GM12872 (cell line): ENCODE data around the gene ABCC5.

ENCODE experiments used
- TF ChIP-seq, protein P1 (sequence below): IDR thresholded peaks from 3 replicates; pipeline ENCODE4 v1.5.1; 2011; ENCODE audit warnings: low read depth, mild to moderate bottlenecking, low read length, moderate library complexity; ENCODE audit not compliant: insufficient read depth

Gene ABCC5

DNA sequence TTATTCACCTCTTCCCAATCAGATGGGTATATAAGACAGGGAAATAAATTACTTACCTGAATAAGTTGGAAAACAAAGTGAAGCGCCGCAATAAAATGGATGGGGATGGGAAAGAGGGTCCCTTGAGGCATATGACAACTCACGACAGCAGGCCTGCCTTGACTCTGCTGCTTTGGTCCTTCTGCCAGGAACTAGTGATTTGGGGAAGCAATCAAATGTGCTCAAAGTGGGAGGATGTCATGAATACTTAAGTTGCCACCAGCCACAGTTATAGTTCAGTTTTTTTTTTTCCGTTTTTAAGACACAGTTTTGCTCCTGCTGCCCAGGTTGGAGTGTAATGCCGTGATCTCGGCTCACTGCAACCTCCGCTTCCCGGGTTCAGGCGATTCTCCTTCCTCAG, 137.6 kb downstream of the ABCC5 start:
- TF ChIP-seq, protein P1, sequence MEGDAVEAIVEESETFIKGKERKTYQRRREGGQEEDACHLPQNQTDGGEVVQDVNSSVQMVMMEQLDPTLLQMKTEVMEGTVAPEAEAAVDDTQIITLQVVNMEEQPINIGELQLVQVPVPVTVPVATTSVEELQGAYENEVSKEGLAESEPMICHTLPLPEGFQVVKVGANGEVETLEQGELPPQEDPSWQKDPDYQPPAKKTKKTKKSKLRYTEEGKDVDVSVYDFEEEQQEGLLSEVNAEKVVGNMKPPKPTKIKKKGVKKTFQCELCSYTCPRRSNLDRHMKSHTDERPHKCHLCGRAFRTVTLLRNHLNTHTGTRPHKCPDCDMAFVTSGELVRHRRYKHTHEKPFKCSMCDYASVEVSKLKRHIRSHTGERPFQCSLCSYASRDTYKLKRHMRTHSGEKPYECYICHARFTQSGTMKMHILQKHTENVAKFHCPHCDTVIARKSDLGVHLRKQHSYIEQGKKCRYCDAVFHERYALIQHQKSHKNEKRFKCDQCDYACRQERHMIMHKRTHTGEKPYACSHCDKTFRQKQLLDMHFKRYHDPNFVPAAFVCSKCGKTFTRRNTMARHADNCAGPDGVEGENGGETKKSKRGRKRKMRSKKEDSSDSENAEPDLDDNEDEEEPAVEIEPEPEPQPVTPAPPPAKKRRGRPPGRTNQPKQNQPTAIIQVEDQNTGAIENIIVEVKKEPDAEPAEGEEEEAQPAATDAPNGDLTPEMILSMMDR: no peak

GRCh38 chr3:183879243-183879642, 138.4 kb downstream of the ABCC5 start:
- TF ChIP-seq, protein P1: no peak

DNA sequence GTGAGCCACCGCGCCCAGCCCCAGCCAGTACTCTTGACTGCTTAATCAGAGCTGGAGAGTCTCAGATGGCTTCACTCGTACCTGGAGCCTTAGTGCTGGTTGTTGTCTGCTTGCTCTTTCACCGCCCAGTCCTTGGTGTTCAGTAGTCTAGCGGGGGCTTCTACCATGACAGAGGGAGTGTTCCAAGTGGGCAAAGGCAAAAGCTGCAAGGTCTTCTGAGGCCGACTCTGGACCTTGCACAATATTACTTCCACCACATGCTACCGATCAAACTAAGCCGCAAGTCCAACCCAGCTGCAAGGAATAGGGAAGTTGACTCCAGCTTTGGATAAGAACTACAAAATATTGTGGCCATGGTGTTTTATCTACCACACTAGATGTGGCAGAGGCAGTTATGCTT, 139.6 kb downstream of the ABCC5 start:
- TF ChIP-seq, protein P1: no peak

DNA sequence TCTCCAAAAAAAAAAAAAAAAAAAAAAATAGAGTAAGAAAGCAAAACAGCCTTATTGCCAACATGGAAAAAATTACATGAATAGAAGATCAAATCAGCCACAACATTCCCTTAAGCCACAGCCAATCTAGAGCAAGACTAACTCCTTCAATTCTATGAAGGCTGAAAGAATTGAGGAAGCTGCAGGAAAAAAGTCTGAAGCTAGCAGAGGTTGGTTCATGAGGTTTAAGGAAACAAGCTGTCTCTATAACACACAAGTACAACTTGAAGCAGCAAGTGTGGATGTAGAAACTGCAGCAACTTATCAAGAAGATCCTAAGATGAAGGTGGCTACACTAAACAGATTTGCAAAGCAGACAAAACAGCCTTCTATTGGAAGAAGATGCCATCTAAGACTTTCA, 142.3 kb downstream of the ABCC5 start:
- TF ChIP-seq, protein P1: no peak

DNA sequence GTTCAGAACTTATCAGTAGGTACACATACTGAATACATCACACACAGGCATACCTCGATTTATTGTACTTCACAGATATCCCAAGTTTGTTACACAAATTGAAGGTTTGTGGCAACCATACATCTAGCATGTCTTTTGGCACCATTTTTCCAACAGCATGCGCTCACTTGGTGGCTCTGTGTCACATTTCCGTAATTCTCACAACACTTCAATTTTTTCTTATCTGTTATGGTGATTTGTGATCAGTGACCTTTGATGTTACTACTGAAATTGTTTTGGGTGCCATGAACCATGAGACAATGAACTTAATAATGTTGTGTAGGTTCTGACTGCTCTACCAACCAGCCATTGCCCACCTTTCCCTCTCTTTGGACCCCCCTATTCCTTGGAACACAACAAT, 143.8 kb downstream of the ABCC5 start:
- TF ChIP-seq, protein P1: no peak

- TF ChIP-seq, protein P1: no peak
These were observed 146.1 kb downstream of the ABCC5 start for GRCh38 chr3:183871541-183871940.

- TF ChIP-seq, protein P1: no peak
These were observed 147.1 kb downstream of the ABCC5 start for GRCh38 chr3:183870563-183870962.
